GM11168 (cell line): Measurements from ENCODE around the gene LEF1.

Experiments used
- in situ Hi-C: fragments of 300-500 bp; cut with MboI; formaldehyde crosslinking; loops from one replicate; pipeline ENCODE4 v1.12.0; 2022; ENCODE audit warnings: low sequenced_read_pairs; ENCODE audit not compliant: unreplicated experiment

LEF1 gene

GRCh38 chr4:108008721-108009120, 160.0 kb downstream of the LEF1 start:
- in situ Hi-C loops: no loop called here

DNA sequence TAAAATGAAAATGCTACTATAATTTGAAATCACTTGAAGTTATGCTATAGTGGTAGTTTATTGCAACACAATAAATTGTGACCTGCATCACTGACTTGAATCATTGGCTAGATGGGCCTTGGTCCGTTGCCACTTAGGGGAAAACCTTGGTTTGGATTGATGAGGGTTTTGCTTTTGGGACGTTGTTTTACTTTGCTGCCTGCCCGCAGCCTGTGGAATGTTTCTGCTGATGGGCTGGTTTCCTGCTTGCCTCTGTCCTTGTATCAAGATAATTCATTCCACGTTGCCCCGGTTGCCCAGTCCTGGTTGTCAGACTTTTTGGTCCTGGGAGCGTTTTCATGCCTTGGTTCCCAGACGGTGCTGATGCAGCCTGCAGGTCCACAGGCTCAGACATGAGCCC, 160.7 kb downstream of the LEF1 start:
- in situ Hi-C loops: no loop called here

GRCh38 chr4:108006361-108006760, 162.4 kb downstream of the LEF1 start:
- in situ Hi-C loops: no loop called here

DNA sequence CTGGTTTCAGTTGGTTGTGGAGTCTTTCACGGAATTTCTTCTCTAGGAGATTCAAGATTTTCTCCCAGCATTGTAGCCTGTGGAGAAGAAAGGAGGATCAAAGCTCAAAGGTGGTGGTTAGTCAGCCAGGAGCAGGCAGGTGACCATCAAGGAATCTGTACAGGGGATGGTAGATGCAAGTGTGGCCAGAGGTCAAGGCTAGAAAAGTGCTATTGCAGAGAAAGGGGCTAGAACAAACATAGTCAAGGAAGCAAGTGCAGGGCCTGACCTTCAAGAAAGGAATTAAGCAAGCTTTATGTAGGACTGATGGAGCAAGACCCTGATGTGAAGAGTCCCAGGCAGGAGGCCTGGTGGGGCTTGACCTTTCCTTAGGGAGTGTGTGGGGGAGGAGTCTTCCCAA, 162.9 kb downstream of the LEF1 start:
- in situ Hi-C loops: no loop called here

DNA sequence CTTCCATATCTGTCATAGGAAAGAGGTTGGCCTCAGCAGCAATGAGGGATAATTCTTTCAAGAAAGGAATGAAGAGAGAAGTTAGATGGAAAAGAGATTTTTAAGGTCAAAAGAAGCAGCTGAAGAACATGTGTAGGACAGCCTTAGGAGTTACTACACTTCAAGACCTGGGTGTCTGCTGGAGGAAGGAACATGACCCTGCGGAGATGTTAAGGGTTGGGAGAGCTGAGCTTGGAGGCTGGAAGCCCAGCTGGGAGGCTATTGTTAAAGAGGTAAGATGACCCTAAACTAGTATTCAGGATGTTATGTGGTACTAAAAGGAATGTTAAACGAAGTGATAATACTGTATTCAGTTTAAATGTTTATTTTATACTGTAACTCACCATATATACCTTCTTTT, 164.1 kb downstream of the LEF1 start:
- in situ Hi-C loops: no loop called here

- in situ Hi-C loops: no loop called here
Observed at GRCh38 chr4:108003982-108004515, 164.7 kb downstream of the LEF1 start.

GRCh38 chr4:108001540-108002135, 167.1 kb downstream of the LEF1 start:
- in situ Hi-C loops: no loop called here

DNA sequence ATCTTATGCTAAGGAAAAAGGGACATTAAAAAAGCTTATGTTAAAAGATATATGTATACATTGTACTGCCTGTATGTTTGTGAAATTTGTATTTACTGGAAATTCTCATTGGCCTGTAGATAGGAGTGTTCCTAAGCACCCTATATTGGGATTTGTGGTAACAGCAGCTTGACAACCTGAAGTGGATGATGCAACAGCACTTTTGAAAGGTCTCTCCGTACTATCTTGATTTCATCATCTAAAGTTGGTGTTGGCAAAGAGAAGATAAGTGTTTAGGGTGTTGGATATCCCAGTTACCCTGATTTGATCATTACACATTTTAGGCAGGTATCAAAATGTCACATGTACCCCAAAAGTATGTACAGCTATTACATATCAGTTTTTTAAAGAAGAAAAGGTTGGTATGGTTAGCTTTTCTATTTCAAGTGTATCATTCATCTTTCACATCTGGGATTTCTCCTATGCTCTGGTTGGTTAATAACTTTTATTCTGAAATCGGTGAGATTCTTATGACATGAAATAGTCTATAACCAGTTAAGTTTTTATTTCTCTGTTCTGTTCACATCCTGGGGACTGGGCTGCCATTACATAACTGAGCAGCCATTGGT, 168.7 kb downstream of the LEF1 start:
- in situ Hi-C loops: no loop called here

- in situ Hi-C loops: no loop called here
Observed at GRCh38 chr4:107997794-107998193, 170.9 kb downstream of the LEF1 start.
